H9 (cell line): Measurements from ENCODE around the gene RBX1. TPM values are rescaled to one million over a fixed set of nuclear protein-coding genes. Genes with fewer than 3 reads are reported as not detected.
A peak's percentile ranks its signal among the peaks of the same experiment; 100 is the strongest.

Experiments
- DNase-seq: peaks from one replicate; pipeline ENCODE4 v3.0.0-alpha.2; 2017
- H2AFZ ChIP-seq: one replicate; pipeline ENCODE4 v1.6.1; 2013; ENCODE audit warnings: mild to moderate bottlenecking, low read length, control low read depth, moderate library complexity
- H2AK5ac ChIP-seq: 2 replicates; pipeline ENCODE4 v1.6.1; 2013; ENCODE audit warnings: low read length, control low read depth, mixed read lengths; ENCODE audit not compliant: insufficient read length
- H2BK120ac ChIP-seq: one replicate; pipeline ENCODE4 v1.6.1; 2013; ENCODE audit warnings: low read depth, mild to moderate bottlenecking, low read length, control low read depth, inconsistent platforms; ENCODE audit not compliant: poor library complexity, severe bottlenecking
- H2BK12ac ChIP-seq: 2 replicates; pipeline ENCODE4 v1.6.1; 2013; ENCODE audit warnings: low read length, control low read depth, mixed read lengths, low read depth; ENCODE audit not compliant: insufficient read length
- H2BK15ac ChIP-seq: 2 replicates; pipeline ENCODE4 v1.6.1; 2013; ENCODE audit warnings: low read depth, low read length, control low read depth
- H2BK20ac ChIP-seq: one replicate; pipeline ENCODE4 v1.6.1; 2013; ENCODE audit warnings: low read depth, mild to moderate bottlenecking, low read length, control low read depth, inconsistent platforms; ENCODE audit not compliant: poor library complexity, severe bottlenecking
- H2BK5ac ChIP-seq: 2 replicates; pipeline ENCODE4 v1.6.1; 2013; ENCODE audit warnings: low read length, control low read depth, mixed read lengths; ENCODE audit not compliant: insufficient read length
- H3K14ac ChIP-seq: 2 replicates; pipeline ENCODE4 v1.6.1; 2013; ENCODE audit warnings: low read length, control low read depth; ENCODE audit not compliant: insufficient read depth
- H3K18ac ChIP-seq: 2 replicates; pipeline ENCODE4 v1.6.1; 2013; ENCODE audit warnings: low read depth, mild to moderate bottlenecking, mixed read lengths, low read length, control low read depth; ENCODE audit not compliant: insufficient read length
- H3K23ac ChIP-seq: 2 replicates; pipeline ENCODE4 v1.6.1; 2013; ENCODE audit warnings: low read length, control low read depth, mixed read lengths, low read depth; ENCODE audit not compliant: insufficient read length
- H3K23me2 ChIP-seq: 2 replicates; pipeline ENCODE4 v1.6.1; 2013; ENCODE audit warnings: low read depth, mild to moderate bottlenecking, mixed read lengths, low read length, control low read depth; ENCODE audit not compliant: insufficient read length, poor library complexity, severe bottlenecking
- H3K27ac ChIP-seq: 2 replicates; pipeline ENCODE4 v1.5.1; 2013; ENCODE audit warnings: low read length, control low read depth, mixed read lengths, low read depth; ENCODE audit not compliant: insufficient read length
- H3K27me3 ChIP-seq: 2 replicates; pipeline ENCODE4 v1.6.1; 2013; ENCODE audit warnings: low read length, control low read depth, inconsistent platforms; ENCODE audit not compliant: insufficient read depth
- H3K4ac ChIP-seq: 2 replicates; pipeline ENCODE4 v1.6.1; 2013; ENCODE audit warnings: low read depth, mild to moderate bottlenecking, control low read depth, inconsistent platforms, low read length, moderate library complexity
- H3K4me1 ChIP-seq: 2 replicates; pipeline ENCODE4 v1.6.1; 2013; ENCODE audit warnings: low read length, control low read depth, inconsistent platforms; ENCODE audit not compliant: insufficient read depth
- H3K4me2 ChIP-seq: 2 replicates; pipeline ENCODE4 v1.6.1; 2013; ENCODE audit warnings: low read length, control low read depth, mixed read lengths; ENCODE audit not compliant: insufficient read length, insufficient read depth
- H3K56ac ChIP-seq: 2 replicates; pipeline ENCODE4 v1.6.1; 2013; ENCODE audit warnings: low read depth, mild to moderate bottlenecking, mixed read lengths, low read length, control low read depth; ENCODE audit not compliant: insufficient read length
- H3K79me1 ChIP-seq: 2 replicates; pipeline ENCODE4 v1.6.1; 2013; ENCODE audit warnings: low read depth, mild to moderate bottlenecking, moderate library complexity, low read length, control low read depth, inconsistent platforms; ENCODE audit not compliant: insufficient read depth, poor library complexity, severe bottlenecking
- H3K79me2 ChIP-seq: 2 replicates; pipeline ENCODE4 v1.6.1; 2013; ENCODE audit warnings: low read length, control low read depth, inconsistent platforms; ENCODE audit not compliant: insufficient read depth
- H3K9ac ChIP-seq: 2 replicates; pipeline ENCODE4 v1.6.1; 2013; ENCODE audit warnings: low read length, control low read depth, mixed read lengths; ENCODE audit not compliant: insufficient read length; ENCODE audit errors: extremely low read depth
- H3K9me3 ChIP-seq: one replicate; pipeline ENCODE4 v1.6.1; 2013; ENCODE audit warnings: low read depth, low read length, inconsistent platforms; ENCODE audit not compliant: control insufficient read depth
- H3T11ph ChIP-seq: one replicate; pipeline ENCODE4 v1.6.1; 2013; ENCODE audit warnings: mild to moderate bottlenecking, low read length, control low read depth, inconsistent platforms
- H4K20me1 ChIP-seq: one replicate; pipeline ENCODE4 v1.6.1; 2013; ENCODE audit not compliant: control insufficient read depth, insufficient read length, insufficient read depth
- H4K5ac ChIP-seq: 2 replicates; pipeline ENCODE4 v1.6.1; 2013; ENCODE audit warnings: low read depth, mild to moderate bottlenecking, mixed read lengths, low read length, control low read depth; ENCODE audit not compliant: insufficient read length
- H4K8ac ChIP-seq: replicated peaks from 2 replicates; pipeline ENCODE4 v1.6.1; 2013; ENCODE audit warnings: low read length, control low read depth, mixed read lengths, low read depth; ENCODE audit not compliant: insufficient read length
- H4K91ac ChIP-seq: 2 replicates; pipeline ENCODE4 v1.6.1; 2013; ENCODE audit warnings: low read depth, mild to moderate bottlenecking, moderate library complexity, mixed read lengths, low read length, control low read depth; ENCODE audit not compliant: insufficient read length
- H3K27ac Mint-ChIP-seq, 3 experiments: 2 replicates in 2 of 3; 3 replicates in 1 of 3; pipeline ENCODE4 v1.8.0; 2020 to 2021; ENCODE audit warnings: mixed read lengths in 3 of 3, mild to moderate bottlenecking in 1 of 3, moderate library complexity in 1 of 3
- H3K27me3 Mint-ChIP-seq: 2 replicates; pipeline ENCODE4 v1.8.0; 2021; ENCODE audit warnings: low read depth, mild to moderate bottlenecking, moderate library complexity, mixed read lengths
- H3K36me3 Mint-ChIP-seq, 3 experiments: 2 replicates in 2 of 3; 3 replicates in 1 of 3; pipeline ENCODE4 v1.8.0; 2020 to 2021; ENCODE audit warnings: low read depth in 3 of 3, mixed read lengths in 3 of 3; ENCODE audit not compliant: insufficient read depth in 1 of 3
- H3K4me1 Mint-ChIP-seq, 2 experiments: 2 replicates each; pipeline ENCODE4 v1.8.0; 2020; ENCODE audit warnings: mixed read lengths in 2 of 2
- H3K4me3 Mint-ChIP-seq, 2 experiments: 2 replicates in 1 of 2; 3 replicates in 1 of 2; pipeline ENCODE4 v1.8.0; 2020 to 2021; ENCODE audit warnings: mild to moderate bottlenecking in 2 of 2, mixed read lengths in 2 of 2, moderate library complexity in 1 of 2
- H3K9me3 Mint-ChIP-seq, 2 experiments: 2 replicates in 1 of 2; 3 replicates in 1 of 2; pipeline ENCODE4 v1.8.0; 2020; ENCODE audit warnings: mild to moderate bottlenecking in 2 of 2, mixed read lengths in 2 of 2, moderate library complexity in 1 of 2
- CTCF ChIP-seq: fragments of 200-600 bp; sonication (generic); conservative IDR thresholded peaks from 3 replicates; pipeline ENCODE4 v1.8.0; 2021; ENCODE audit warnings: antibody characterized with exemption, mild to moderate bottlenecking
- WGBS: extraction: QIAGEN DNeasy Blood & Tissue Kit; methylation state at CpG from one replicate; pipeline ENCODE4 v1.1.7; 2013; ENCODE audit warnings: missing lambda C conversion rate, low lambda C conversion rate, mixed read lengths; ENCODE audit not compliant: insufficient read length; ENCODE audit errors: extremely low coverage; 5-methylcytosine and 5-hydroxymethylcytosine counted together
- total RNA-seq: library from RNA; stranded (reverse); gene quantifications from 2 replicates; pipeline ENCODE4 v1.2.1, GENCODE V29; 2021

RBX1 gene
- total RNA-seq, 1 experiment from 2014 or later: 85.6 TPM

- H3K27ac Mint-ChIP-seq: peak overlapping the region in 2 of 3 experiments; percentile 18 to 37; a peak in 4 of 7 replicates
- H3K9ac ChIP-seq: no peak overlapping the region
- no peaks in the 10 kb centered on the region for H3K9me3 ChIP-seq
- H2BK15ac ChIP-seq: no peak overlapping the region
- no peak overlapping the region for H3K27ac ChIP-seq
- no peak overlapping the region for H2AK5ac ChIP-seq
- H4K20me1 ChIP-seq: no peaks in the 10 kb centered on the region
- no peak for DNase-seq
- no peak for TF ChIP-seq CTCF
- H3K79me2 ChIP-seq: peaks cover 4% of the 10 kb centered on the region; the same call in 1 of the 2 replicates
- H3K14ac ChIP-seq: no peak overlapping the region
- H3K4me3 Mint-ChIP-seq: no peak overlapping the region
- no peak overlapping the region for H4K91ac ChIP-seq
- H3K23me2 ChIP-seq: no peaks in the 10 kb centered on the region
- H4K5ac ChIP-seq: no peak overlapping the region
- H3K4ac ChIP-seq: no peak overlapping the region
- H2BK5ac ChIP-seq: no peak overlapping the region
- H3K36me3 Mint-ChIP-seq: peaks cover 32 to 81% (median 72%) of the 10 kb centered on the region in 3 experiments
- no peaks in the 10 kb centered on the region for H3K27me3 Mint-ChIP-seq
- no peak overlapping the region for H3K18ac ChIP-seq
- no peak overlapping the region for H2BK120ac ChIP-seq
- H2AFZ ChIP-seq: no peak overlapping the region
- H4K8ac ChIP-seq: no peak overlapping the region
- no peak overlapping the region for H2BK12ac ChIP-seq
- H3K4me1 ChIP-seq: no peaks in the 10 kb centered on the region
- H3K4me1 Mint-ChIP-seq: no peaks in the 10 kb centered on the region
- no peaks in the 10 kb centered on the region for H3K9me3 Mint-ChIP-seq
- H3K27me3 ChIP-seq: no peaks in the 10 kb centered on the region
- H3K56ac ChIP-seq: no peak overlapping the region
- no peaks in the 10 kb centered on the region for H3K79me1 ChIP-seq
- no peak overlapping the region for H3T11ph ChIP-seq
- no peak overlapping the region for H2BK20ac ChIP-seq
- H3K4me2 ChIP-seq: no peak overlapping the region
- H3K23ac ChIP-seq: no peak overlapping the region
- WGBS: no CpG with 5 or more reads among the region's 2 CpGs
Observed at GRCh38 chr22:40960145-40960544, 9.0 kb downstream of the RBX1 start.
